SK-N-MC (cell line): ENCODE results near the gene UNCX.
"Not testable (repeated sequence)": the region's sequence is repeated elsewhere in the genome, so short reads cannot be mapped to it uniquely, and the experiment has no call there.

Experiments
- EZH2 ChIP-seq: fragments of 200-600 bp; sonication (generic); IDR thresholded peaks from one replicate; pipeline ENCODE4 v1.6.1; 2017; ENCODE audit warnings: antibody characterized with exemption
- POLR2AphosphoS5 ChIP-seq: IDR thresholded peaks from 2 replicates; pipeline ENCODE4 v1.6.1; 2012; ENCODE audit warnings: mild to moderate bottlenecking, low read depth, low read length, borderline replicate concordance

DNA sequence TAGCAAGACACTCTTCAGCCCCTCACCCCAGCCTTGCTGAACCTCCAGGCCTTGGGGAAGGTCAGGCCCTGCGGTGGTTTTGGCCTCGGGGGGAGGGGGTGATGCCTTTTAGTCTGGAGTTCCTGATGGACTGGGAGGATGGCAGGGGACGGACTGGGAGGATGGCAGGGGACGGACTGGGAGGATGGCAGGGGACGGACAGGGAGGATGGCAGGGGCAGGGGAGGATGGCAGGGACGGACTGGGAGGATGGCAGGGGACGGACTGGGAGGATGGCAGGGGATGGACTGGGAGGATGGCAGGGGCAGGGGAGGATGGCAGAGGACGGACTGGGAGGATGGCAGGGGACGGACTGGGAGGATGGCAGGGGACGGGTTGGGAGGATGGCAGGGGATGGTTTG, 28.4 kb downstream of the UNCX start:
- TF ChIP-seq POLR2AphosphoS5, EZH2: not testable (repeated sequence)
